Activated CD4-positive, alpha-beta T cell treated with anti-CD3 and anti-CD28 coated beads for 1 hour (primary cell): ENCODE measurements around the gene XYLB.

ENCODE experiments used
- DNase-seq: peaks from one replicate; pipeline ENCODE4 v3.0.0-alpha.2; 2020

The XYLB gene

DNA sequence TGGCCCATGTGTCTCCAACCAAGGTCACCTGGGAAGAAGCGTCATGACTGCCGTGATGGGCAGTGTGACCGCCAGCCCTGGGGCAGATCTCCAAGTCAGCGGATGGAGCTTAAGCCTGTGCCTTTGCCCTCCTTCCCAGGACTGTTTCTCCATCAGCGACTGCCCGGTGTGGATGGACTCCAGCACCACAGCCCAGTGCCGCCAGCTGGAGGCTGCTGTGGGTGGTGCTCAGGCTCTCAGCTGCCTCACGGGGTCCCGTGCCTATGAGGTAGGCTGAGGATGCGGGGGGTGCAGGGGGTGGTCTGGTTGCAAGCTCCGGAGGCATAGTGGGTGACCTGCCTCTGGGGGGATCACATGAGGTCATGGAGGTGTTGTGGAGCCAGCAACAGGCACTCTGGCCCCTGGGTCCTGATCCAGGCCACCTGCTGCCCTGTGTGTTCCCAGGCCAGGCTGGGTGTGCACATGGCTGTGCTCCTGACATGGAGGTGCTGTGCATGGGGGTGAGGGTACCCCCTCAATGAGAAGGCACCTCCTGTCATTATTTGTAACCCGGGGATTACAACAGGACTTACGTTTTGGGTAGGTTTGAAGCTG lies 19.0 kb downstream of the XYLB start:
- DNase-seq: no peak

- DNase-seq: no peak
These were observed 19.5 kb downstream of the XYLB start for GRCh38 chr3:38366082-38366481.

DNA sequence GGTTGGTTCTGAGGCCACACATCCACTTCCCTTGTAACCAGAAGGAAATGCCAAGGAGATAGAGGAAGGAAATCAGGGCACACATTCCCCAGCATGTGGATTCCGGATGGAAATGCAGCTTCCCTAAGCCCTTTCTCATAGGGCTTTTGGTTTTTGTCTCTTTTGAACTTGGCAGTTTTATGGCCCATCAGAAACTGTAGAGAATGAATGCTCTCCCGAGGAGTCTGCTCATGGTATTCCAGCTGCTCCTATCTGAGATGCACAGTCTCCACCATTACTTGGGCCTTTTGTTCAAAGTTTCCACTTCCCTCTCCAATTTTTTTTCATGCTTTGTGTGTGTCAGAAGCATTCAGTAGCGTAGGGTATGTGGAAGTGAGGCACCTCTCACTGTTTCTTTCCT lies 21.2 kb downstream of the XYLB start:
- no peak for DNase-seq

GRCh38 chr3:38368238-38368637 lies 21.7 kb downstream of the XYLB start:
- DNase-seq: no peak

DNA sequence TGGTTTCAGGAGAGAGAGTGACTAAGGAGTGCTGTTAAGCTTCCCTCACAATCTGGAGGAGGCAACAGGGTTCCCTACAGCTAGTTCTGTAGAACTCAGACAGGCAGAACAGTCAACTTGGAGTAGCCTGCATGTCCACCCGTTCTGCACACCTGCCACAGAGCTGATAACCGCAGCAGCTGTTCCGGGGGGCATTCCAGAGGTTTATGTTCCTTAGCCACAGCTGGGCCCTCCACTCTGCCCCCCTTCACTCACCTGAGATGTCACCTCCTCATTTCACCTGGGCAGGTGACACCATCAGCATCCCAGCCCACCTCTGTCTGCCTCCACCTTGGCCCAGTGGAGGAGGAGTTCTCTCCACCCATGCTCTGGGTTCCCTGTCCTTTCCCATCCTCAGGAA lies 22.6 kb downstream of the XYLB start:
- DNase-seq: no peak

DNA sequence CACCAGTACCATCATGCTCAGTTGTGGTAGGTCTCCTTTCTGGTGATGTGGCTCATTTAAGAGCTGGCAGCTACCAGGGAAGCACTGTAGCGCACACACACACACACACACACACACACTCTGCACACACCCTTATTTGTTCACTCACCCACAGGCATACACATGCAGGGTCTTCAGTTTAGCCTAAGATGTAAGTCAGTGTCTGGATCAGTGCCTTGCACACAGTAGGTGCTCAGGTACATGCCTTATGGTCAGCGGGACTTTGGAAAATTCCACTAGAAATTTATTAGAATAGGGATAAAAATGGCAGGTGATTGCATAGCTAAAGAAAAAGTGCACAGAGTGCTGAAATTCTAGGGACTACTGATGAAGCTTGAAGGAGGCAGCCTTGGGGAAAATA lies 23.6 kb downstream of the XYLB start:
- no peak for DNase-seq

- DNase-seq: no peak
These were observed 24.3 kb downstream of the XYLB start for GRCh38 chr3:38370861-38371260.

DNA sequence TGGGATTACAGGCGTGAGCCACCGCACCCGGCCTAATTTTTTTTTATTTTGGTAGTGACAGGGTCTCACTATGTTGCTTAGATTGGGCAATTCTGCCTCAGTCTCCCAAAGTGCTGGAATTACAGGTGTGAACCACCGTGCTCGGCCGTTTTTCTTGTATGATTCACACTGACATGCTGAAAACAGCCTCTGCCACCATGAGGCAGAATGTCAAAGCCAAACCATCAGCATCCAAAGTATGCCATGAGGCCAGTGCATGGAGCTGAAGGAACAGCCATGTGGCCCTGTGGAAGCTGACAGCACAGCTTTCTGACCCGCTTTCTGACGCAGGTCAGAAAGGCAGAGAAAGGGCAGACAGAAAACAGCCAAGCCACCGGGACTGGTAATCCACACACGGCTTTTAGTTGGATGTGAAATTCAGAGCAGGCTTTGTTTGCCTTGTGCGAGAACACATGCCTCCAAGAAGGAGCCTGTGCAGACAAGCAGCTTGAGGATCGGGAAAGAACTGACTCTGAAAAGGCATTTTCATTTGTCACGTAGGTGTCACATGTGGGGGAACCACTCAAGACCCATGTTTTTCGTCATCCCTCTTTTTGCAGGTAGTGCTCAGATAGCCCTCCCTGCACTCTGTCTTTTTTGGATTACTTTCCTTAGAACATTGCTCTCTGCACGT lies 25.1 kb downstream of the XYLB start:
- no peak for DNase-seq

- no peak for DNase-seq
These were observed 25.6 kb downstream of the XYLB start for GRCh38 chr3:38372214-38372601.

DNA sequence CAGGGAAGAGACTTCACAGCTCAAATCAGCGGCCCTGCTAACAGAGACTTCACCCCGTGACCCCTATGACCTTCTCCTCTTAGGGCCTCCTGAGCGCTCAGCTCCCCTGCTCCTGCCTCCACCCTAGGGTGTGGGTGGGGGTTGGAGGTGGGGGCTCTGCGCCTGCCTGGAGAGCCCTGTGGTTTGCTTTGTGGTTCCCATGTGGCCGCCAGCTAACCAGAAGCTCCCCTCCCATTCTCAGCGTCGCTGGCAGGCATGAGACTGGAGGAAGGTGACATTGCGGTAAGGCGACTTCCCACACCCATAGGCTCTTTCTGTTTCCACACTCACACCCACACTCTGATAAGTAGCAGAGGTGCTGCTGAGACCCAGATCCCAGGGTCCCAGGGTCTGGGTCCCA lies 27.6 kb downstream of the XYLB start:
- DNase-seq: no peak

DNA sequence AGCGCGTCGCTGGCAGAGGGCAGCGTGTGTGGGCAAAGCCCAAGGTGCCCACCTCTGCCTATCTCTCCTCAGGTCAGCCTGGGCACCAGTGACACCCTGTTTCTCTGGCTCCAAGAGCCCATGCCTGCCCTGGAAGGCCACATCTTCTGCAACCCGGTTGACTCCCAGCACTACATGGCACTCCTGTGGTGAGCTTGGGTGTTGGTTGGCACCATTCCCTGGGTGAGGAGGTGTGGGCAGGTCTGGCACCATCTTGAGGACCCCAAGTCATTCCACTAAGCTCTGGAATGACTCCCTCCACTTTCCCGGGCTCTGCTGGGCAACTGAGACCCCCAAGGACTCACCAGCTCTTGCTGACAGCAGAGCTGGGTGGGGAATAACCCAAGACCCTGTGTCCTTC lies 28.5 kb downstream of the XYLB start:
- DNase-seq: no peak

DNA sequence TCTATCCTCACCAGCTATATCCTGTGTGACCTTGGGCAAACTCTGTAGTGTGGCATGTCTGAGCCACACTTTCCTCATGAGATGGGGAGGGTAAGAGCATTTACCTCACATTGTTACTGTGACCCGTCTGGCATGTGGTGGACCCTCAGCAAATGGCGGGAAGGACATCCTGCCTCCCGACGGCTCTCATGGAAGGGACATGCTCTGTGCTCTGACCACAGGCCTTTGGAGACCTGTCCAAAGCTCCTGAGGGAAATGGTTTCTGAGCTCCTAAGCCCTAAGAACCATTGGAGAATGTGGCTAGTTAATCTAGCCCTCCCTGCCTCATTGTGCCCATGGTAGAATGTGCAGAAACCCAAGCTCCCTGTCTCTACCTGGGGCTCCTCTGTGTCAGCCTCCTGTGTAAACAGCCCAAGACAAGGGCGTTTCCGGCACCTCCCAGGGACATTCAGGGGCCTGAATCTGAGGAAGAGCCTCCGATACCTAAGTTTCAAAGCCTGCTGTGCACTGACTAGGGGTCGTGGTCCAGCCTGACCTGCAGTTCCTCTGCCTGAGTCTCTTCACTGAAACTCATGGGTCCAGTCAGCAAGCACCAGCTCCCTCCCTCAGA lies 29.0 kb downstream of the XYLB start:
- DNase-seq: no peak

- no peak for DNase-seq
These were observed 29.7 kb downstream of the XYLB start for GRCh38 chr3:38376098-38376816.

- no peak for DNase-seq
These were observed 32.7 kb downstream of the XYLB start for GRCh38 chr3:38379201-38379770.

DNA sequence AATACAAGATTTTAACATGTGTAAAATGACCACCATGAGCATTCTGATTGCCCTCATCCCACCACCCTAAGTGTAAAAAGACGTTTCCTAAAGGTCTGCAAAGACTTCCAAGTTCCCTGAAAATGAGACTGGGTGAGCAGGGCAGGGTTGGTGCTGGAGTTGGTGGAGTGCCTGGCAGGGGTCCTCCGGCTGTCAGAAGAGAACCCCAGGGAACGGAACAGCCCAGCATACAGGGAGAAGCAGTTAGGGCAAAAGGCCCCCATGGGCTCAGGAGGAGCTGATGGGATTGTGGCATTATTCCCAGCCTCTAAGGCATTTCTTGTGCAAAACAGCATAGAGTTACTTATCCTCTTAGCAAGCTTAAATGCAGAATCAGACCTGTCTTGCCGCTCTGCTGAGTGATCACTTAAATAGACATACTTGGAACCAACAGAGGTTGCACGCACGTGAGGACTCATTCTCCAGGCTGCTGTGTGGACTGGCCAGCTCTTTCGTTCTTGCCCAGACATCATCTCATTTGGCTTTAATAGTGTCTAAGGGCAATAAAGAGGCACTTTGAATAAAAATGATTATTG lies 36.0 kb downstream of the XYLB start:
- DNase-seq: no peak

DNA sequence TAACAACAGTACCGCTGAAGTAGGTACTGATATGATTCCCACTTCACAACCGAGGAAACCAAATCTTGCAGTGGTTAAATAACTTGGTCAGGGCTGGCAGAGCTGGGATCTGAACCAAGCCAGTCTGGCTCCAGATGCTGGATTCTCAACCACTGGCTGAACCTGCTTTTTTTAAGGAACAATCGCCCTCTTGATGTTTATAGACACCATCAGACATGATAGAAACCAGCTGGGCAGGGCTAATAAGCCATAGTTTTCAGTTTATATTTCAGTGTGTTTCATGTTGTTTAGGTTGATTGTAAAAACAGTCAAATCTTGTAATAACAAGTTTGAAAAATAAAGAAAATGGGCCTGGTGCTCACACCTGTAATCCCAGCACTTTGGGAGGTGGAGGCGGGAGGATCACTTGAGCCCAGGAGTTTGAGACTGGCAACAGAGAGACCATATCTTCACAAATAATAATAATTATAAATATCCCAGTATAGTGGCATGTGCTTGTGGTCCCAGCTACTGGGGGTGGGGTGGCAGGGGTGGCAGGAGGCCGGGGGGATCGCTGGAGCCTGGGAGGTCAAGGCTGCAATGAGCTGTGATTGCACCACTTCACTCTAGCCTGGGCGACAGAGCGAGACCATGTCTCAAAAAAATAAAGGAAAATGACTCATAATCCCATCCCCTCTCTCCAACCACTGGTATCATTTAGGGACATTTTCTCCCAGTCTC lies 36.7 kb downstream of the XYLB start:
- no peak for DNase-seq

- DNase-seq: no peak
These were observed 40.6 kb downstream of the XYLB start for GRCh38 chr3:38386992-38387750.

- DNase-seq: no peak
These were observed 41.3 kb downstream of the XYLB start for GRCh38 chr3:38387862-38388261.

DNA sequence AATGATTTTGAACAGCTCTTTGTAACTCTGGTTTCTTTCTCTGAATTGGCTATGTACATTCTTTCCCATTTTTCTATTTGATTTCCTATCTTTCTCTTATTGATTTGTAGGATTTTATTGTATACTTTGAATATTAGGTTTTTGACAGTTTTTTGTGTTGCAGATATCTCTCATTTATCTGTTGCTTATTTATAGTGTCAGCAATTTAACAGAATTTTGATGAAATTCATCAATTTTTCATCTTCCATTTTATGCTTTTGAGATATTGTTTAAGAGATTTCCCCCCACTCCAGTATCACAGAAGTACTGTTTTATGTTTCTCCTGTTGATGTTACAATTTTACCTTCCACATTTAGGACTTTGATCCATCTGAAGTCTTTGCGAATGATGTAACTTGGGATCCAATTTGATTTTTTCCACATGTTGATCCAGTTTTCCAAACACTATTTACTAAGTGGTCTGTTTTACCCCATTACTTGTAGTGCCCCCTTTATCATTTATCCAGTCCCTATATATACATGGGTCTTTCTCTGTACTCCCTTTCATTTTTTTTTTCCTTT lies 46.1 kb downstream of the XYLB start:
- no peak for DNase-seq

GRCh38 chr3:38396239-38396638 lies 49.7 kb downstream of the XYLB start:
- DNase-seq: no peak

GRCh38 chr3:38396861-38397260 lies 50.3 kb downstream of the XYLB start:
- DNase-seq: no peak

DNA sequence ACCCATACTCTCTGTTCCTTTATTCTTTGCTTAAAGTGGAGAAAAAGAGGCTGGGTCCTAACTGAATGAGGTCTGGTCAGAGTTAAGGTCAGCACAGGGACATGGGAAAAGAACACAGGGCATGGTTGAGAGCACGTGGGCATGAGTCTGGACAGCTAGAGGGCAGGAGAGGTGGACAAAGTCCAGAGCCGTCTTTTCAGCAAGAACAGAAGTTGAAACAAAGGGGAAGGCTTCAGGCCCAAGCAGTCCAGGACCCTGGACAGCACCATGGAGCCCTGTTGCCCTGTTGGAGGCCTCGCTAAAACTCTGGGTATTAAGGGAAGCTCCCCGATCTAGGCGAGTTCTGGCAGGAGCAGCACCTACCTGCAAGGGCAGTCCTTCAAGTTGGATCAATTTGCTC lies 50.7 kb downstream of the XYLB start:
- DNase-seq: no peak
